RPMI8226 (cell line): ENCODE measurements around the gene ABCC3.

Experiments
- DNase-seq: peaks from one replicate; pipeline ENCODE4 v3.0.0-alpha.2; 2015

ABCC3 gene

GRCh38 chr17:50634224-50634914, at the start of gene ABCC3:
TSS of gene ABCC3 (plus strand) at chr17:50634881. CDS start at chr17:50634937, 56 bp downstream.
- peak; percentile 43 for DNase-seq

GRCh38 chr17:50585346-50585745, 49.3 kb upstream of the ABCC3 start:
- no peak for DNase-seq

- no peak for DNase-seq
These were observed 48.8 kb upstream of the ABCC3 start for GRCh38 chr17:50585891-50586290.

GRCh38 chr17:50586421-50587247, 48.0 kb upstream of the ABCC3 start:
- DNase-seq = no peak

- DNase-seq = no peak
These were observed 47.1 kb upstream of the ABCC3 start for GRCh38 chr17:50587571-50587970.

- no peak for DNase-seq
These were observed 46.2 kb upstream of the ABCC3 start for GRCh38 chr17:50588391-50589049.

GRCh38 chr17:50589095-50589705, 45.5 kb upstream of the ABCC3 start:
- peak; percentile 32 for DNase-seq

- DNase-seq = no peak
These were observed 43.5 kb upstream of the ABCC3 start for GRCh38 chr17:50590946-50591737.

- DNase-seq = no peak
These were observed 41.4 kb upstream of the ABCC3 start for GRCh38 chr17:50593321-50593720.

- no peak for DNase-seq
These were observed 40.4 kb upstream of the ABCC3 start for GRCh38 chr17:50594128-50594823.

- no peak for DNase-seq
These were observed 39.8 kb upstream of the ABCC3 start for GRCh38 chr17:50594892-50595291.

- DNase-seq = no peak
These were observed 38.3 kb upstream of the ABCC3 start for GRCh38 chr17:50596191-50597037.

- DNase-seq = peak; percentile 33
These were observed 36.2 kb upstream of the ABCC3 start for GRCh38 chr17:50598487-50598886.

- DNase-seq = no peak
These were observed 35.1 kb upstream of the ABCC3 start for GRCh38 chr17:50599606-50600005.

GRCh38 chr17:50601823-50602375, 32.8 kb upstream of the ABCC3 start:
- no peak for DNase-seq

- DNase-seq = no peak
These were observed 31.8 kb upstream of the ABCC3 start for GRCh38 chr17:50602836-50603235.

GRCh38 chr17:50603340-50603739, 31.3 kb upstream of the ABCC3 start:
- DNase-seq = peak; percentile 67

- DNase-seq = no peak
These were observed 30.2 kb upstream of the ABCC3 start for GRCh38 chr17:50604513-50604912.

- no peak for DNase-seq
These were observed 29.3 kb upstream of the ABCC3 start for GRCh38 chr17:50605429-50605828.

- DNase-seq = no peak
These were observed 27.0 kb upstream of the ABCC3 start for GRCh38 chr17:50607522-50608175.
